A549 (cell line): ENCODE results near the gene LEMD1. TPM values are rescaled to one million over a fixed set of nuclear protein-coding genes. Genes with fewer than 3 reads are reported as not detected.

Experiments used
- ATAC-seq, 2 experiments: fragments of 200-7000 bp in 1 of 2; fragments of >200 bp in 1 of 2; cut with Nextera tagmentation in 1 of 2; cut with Tn5 transposase in 1 of 2; 3 replicates each; pipeline versions ENCODE4 v1.8.0 to v1.9.1; 2018 to 2020; ENCODE audit warnings: mild to moderate bottlenecking in 1 of 2, moderate library complexity in 1 of 2
- CTCF ChIA-PET: fragments of 300-600 bp; sonication (Branson Sonifier 250); formaldehyde crosslinking; extraction: SDS; loops from one replicate; lab custom pipeline; 2021; ENCODE audit warnings: antibody characterized with exemption, inconsistent platforms; lab: Yijun Ruan, JAX
- POLR2A ChIA-PET: fragments of 350-600 bp; formaldehyde crosslinking; extraction: SDS; loops from one replicate; lab custom pipeline; 2021; ENCODE audit warnings: antibody characterized with exemption, inconsistent platforms; lab: Yijun Ruan, JAX
- DNase-seq, 2 experiments: peaks; one replicate each; pipeline versions ENCODE4 v3.0.0 to v3.0.0-alpha.2; 2011 to 2016; ENCODE audit warnings: low read depth in 1 of 2, low spot score in 1 of 2
- FAIRE-seq: peaks from 2 replicates; lab custom pipeline; 2011; peaks lifted over from hg19 to GRCh38; lab: Jason Lieb, UNC
- H3K27ac ChIP-seq, 2 experiments: fragments of >200 bp; sonication (Bioruptor Twin); formaldehyde crosslinking; 3 replicates each; pipeline ENCODE4 v1.5.1; 2016 to 2017
- H3K4me1 ChIP-seq: fragments of >200 bp; sonication (Bioruptor Twin); formaldehyde crosslinking; 3 replicates; pipeline ENCODE4 v1.6.1; 2016
- H3K4me2 ChIP-seq: fragments of >200 bp; sonication (Bioruptor Twin); formaldehyde crosslinking; 3 replicates; pipeline ENCODE4 v1.6.1; 2016
- H3K4me3 ChIP-seq: fragments of >200 bp; sonication (Bioruptor Twin); formaldehyde crosslinking; 3 replicates; pipeline ENCODE4 v1.5.1; 2016
- H3K9me3 ChIP-seq: fragments of >200 bp; sonication (Bioruptor Twin); formaldehyde crosslinking; 3 replicates; pipeline ENCODE4 v1.6.1; 2016
- BHLHE40 ChIP-seq: IDR thresholded peaks from 2 replicates; pipeline ENCODE4 v1.6.1; 2012; ENCODE audit warnings: low read depth, low read length, inconsistent platforms
- CEBPB ChIP-seq, 2 experiments: fragments of >200 bp in 1 of 2; sonication (Bioruptor Twin) in 1 of 2; formaldehyde crosslinking in 1 of 2; IDR thresholded peaks; 2 replicates each; pipeline ENCODE4 v1.6.1; 2012 to 2016
- EHF ChIP-seq: fragments of 250-450 bp; sonication (Bioruptor Pico); IDR thresholded peaks from 2 replicates; pipeline ENCODE4 v1.5.0; 2020; ENCODE audit warnings: mild to moderate bottlenecking
- EHMT2 ChIP-seq: fragments of 200-600 bp; sonication (generic); IDR thresholded peaks from 2 replicates; pipeline ENCODE4 v1.6.1; 2016; ENCODE audit warnings: antibody characterized with exemption, low read depth, mild to moderate bottlenecking, moderate library complexity
- EP300 ChIP-seq, 2 experiments: fragments of >200 bp; sonication (Bioruptor Twin); formaldehyde crosslinking; IDR thresholded peaks; 2 replicates in 1 of 2; 3 replicates in 1 of 2; pipeline ENCODE4 v1.6.1; 2016 to 2017
- FOSB ChIP-seq: fragments of 250-450 bp; sonication (Bioruptor Pico); IDR thresholded peaks from 2 replicates; pipeline ENCODE4 v1.5.0; 2020; ENCODE audit warnings: mild to moderate bottlenecking, moderate library complexity
- GATA3 ChIP-seq: IDR thresholded peaks from 2 replicates; pipeline ENCODE4 v1.6.1; 2012; ENCODE audit warnings: borderline replicate concordance
- HOXB13 ChIP-seq: fragments of 250-450 bp; sonication (Bioruptor Pico); IDR thresholded peaks from 2 replicates; pipeline ENCODE4 v1.5.0; 2020; ENCODE audit warnings: low read depth, mild to moderate bottlenecking, moderate library complexity
- HOXB5 ChIP-seq: fragments of 250-450 bp; sonication (Bioruptor Pico); IDR thresholded peaks from 2 replicates; pipeline ENCODE4 v1.5.0; 2020; ENCODE audit warnings: mild to moderate bottlenecking, moderate library complexity
- JUN ChIP-seq, 2 experiments: fragments of >200 bp; sonication (Bioruptor Twin); formaldehyde crosslinking; IDR thresholded peaks; 2 replicates in 1 of 2; 3 replicates in 1 of 2; pipeline ENCODE4 v1.6.1; 2016 to 2017
- MAFK ChIP-seq: fragments of 450-650 bp; IDR thresholded peaks from 2 replicates; pipeline ENCODE4 v1.6.1; 2014; ENCODE audit not compliant: partially characterized antibody
- NPAS2 ChIP-seq: fragments of 250-450 bp; sonication (Bioruptor Pico); IDR thresholded peaks from 2 replicates; pipeline ENCODE4 v1.8.0; 2022; ENCODE audit warnings: mild to moderate bottlenecking, moderate library complexity, borderline replicate concordance
- NR3C1 ChIP-seq: fragments of >200 bp; sonication (Bioruptor Twin); formaldehyde crosslinking; IDR thresholded peaks from 3 replicates; pipeline ENCODE4 v1.6.1; 2017
- PHF8 ChIP-seq: fragments of 200-600 bp; sonication (generic); IDR thresholded peaks from 2 replicates; pipeline ENCODE4 v1.6.1; 2016; ENCODE audit warnings: low read depth, mild to moderate bottlenecking, antibody characterized with exemption, moderate library complexity, borderline replicate concordance
- POLR2AphosphoS2 ChIP-seq: conservative IDR thresholded peaks from 2 replicates; pipeline ENCODE4 v1.6.1; 2012; ENCODE audit warnings: low read length, improper control_type of control experiment, inconsistent platforms
- RAD21 ChIP-seq, 2 experiments: fragments of >200 bp in 1 of 2; sonication (Bioruptor Twin) in 1 of 2; formaldehyde crosslinking in 1 of 2; IDR thresholded peaks in 1 of 2; conservative IDR thresholded peaks in 1 of 2; 2 replicates in 1 of 2; 3 replicates in 1 of 2; pipeline ENCODE4 v1.6.1; 2012 to 2018; ENCODE audit warnings: inconsistent platforms in 1 of 2
- RARB ChIP-seq: fragments of 250-450 bp; sonication (Bioruptor Pico); IDR thresholded peaks from 2 replicates; pipeline ENCODE4 v1.8.0; 2021; ENCODE audit warnings: mild to moderate bottlenecking, moderate library complexity
- RFX5 ChIP-seq: fragments of 450-650 bp; IDR thresholded peaks from 2 replicates; pipeline ENCODE4 v1.7.1; 2014; ENCODE audit warnings: antibody characterized with exemption, mild to moderate bottlenecking, moderate library complexity
- ZNF302 ChIP-seq: fragments of 250-450 bp; sonication (Bioruptor Pico); IDR thresholded peaks from 2 replicates; pipeline ENCODE4 v1.9.0; 2021; ENCODE audit warnings: inconsistent platforms, mild to moderate bottlenecking, moderate library complexity
- WGBS: methylation state at CpG from one replicate; pipeline ENCODE4 v1.1.6; 2017; ENCODE audit errors: missing lambda C conversion rate; 5-methylcytosine and 5-hydroxymethylcytosine counted together
- polyA plus RNA-seq, 4 experiments: library from polyadenylated mRNA; depleted of rRNA in 3 of 4; stranded (reverse); fragments of >200 nt; fragmentation: RNase III in 1 of 4; extraction: RNeasy Plus Mini Kit Qiagen cat#74134 plus additional on column Dnase treatment in 1 of 4; gene quantifications; 2 replicates in 3 of 4; 3 replicates in 1 of 4; pipeline ENCODE4 v1.2.3, GENCODE V29; 2011 to 2017
- TF ChIP-seq, protein P1 (sequence below): fragments of >200 bp; sonication (Bioruptor Twin); formaldehyde crosslinking; IDR thresholded peaks from 3 replicates; pipeline ENCODE4 v1.5.1; 2016
- TF ChIP-seq, protein P2 (sequence below): fragments of 200-600 bp; sonication (generic); IDR thresholded peaks from 2 replicates; pipeline ENCODE4 v1.6.1; 2016; ENCODE audit warnings: antibody characterized with exemption, mild to moderate bottlenecking, moderate library complexity

The LEMD1 gene
- polyA plus RNA-seq, 2 of the 4 experiments (the other 2 are of a cell fraction) = 0.14 to 0.18 TPM

DNA sequence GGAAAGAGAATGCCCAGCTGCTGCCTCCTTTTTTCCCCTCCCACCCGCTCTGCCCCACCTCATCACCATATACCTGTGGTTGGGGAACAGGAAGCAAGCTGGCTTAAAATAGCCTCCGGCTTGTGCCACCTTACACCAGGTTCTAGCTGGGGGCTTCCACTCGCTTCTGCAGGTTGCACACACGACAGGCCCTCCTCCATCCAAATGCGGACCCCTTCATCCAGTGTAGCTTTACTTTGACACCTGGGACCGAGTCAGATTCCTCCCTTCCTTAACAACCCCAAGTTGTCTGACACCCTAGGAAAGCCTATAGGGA lies 19.4 kb upstream of the LEMD1 start:
- H3K4me1 ChIP-seq = peaks cover 16% of the 10 kb centered on the region
- H3K4me3 ChIP-seq = no peak overlapping the region
- POLR2A ChIA-PET = no interaction called here
- no peak for DNase-seq
- peak overlapping the region in 1 of 2 experiments; percentile 24; a peak in 1 of 6 replicates for H3K27ac ChIP-seq
- no peak for FAIRE-seq
- H3K4me2 ChIP-seq = peak overlapping the region; percentile 19; the same call in 1 of the 3 replicates
- CTCF ChIA-PET = interaction anchor here (0.7 to 12.8 kb wide), 15 partner anchors 11 to 105 kb away, joined by 3 to 146 read pairs (median 3); partner anchors contain the start of gene BLACAT1
- no peak for ATAC-seq
- no peak for TF ChIP-seq RFX5
- TF ChIP-seq NR3C1 = no peak
- TF ChIP-seq MAFK = no peak
- TF ChIP-seq CEBPB (IDR thresholded peaks at IDR 0.05) = no peak
- no peak for TF ChIP-seq HOXB5 (CRISPR knock-in tag)
- TF ChIP-seq EHF (CRISPR knock-in tag) = no peak
- TF ChIP-seq RARB = no peak
- TF ChIP-seq POLR2AphosphoS2 = no peak
- no peak for TF ChIP-seq ZNF302 (CRISPR knock-in tag)
- no peaks in the 10 kb centered on the region for H3K9me3 ChIP-seq
- WGBS = 87% methylated on average over 6 of the region's 6 CpGs

DNA sequence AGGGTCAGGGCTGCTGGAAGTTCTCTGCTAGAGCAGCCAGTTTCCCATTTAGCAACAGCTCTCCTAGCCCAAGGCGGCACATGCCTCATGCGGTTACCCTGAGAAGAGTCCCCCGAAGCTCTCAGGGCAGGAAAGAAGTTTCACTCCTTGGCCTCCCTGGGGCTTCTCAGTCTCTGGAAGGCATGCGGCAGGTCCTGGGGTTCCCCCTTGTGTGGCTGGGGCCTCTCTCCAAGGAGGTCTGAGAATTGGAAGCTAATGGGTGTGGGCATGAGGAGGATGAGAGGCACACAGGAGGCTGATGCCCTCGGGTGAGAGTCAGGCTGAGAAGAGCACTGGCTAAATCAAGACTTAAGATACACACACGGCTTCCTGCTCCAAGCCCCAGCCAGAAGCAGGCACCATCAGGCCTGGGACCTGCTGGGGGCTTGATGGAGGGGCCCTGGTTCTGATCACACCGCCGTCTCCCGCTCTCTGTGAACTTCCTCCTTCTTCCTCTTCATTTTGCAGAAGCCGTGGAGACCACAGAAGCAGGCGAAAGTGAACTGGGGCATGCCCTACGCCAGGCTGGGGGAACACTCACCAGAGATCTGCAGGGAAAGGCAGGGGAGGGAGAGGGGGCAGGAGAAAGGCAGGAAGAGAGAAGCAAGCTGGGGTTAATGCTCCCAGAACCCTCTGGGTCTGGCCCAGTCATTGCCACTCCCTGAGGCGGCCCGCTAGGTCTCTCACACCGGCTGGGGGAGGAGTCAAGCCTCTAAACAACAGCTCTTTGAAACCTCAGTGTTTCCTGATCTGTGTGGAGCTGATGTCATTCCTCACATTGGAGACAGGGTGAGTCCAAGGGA lies 18.8 kb upstream of the LEMD1 start:
- no peak for FAIRE-seq
- WGBS = 71% methylated on average over 14 of the region's 15 CpGs
- peaks cover 16% of the 10 kb centered on the region for H3K4me1 ChIP-seq
- TF ChIP-seq POLR2AphosphoS2 = no peak
- TF ChIP-seq, all 56 proteins: peak for 0
- ATAC-seq (peak; percentile 31 to 50; a peak in 5 of 6 replicates), DNase-seq (peak in 1 of 2 experiments; percentile 53)
- POLR2A ChIA-PET = no interaction called here
- H3K27ac ChIP-seq = peak overlapping the region in 1 of 2 experiments; percentile 24; a peak in 2 of 6 replicates
- H3K9me3 ChIP-seq = no peaks in the 10 kb centered on the region
- peak overlapping the region; percentile 19; the same call in 1 of the 3 replicates for H3K4me2 ChIP-seq
- CTCF ChIA-PET = interaction anchor here (0.7 to 12.8 kb wide), 14 partner anchors 10 to 168 kb away, joined by 3 to 146 read pairs (median 4); partner anchors contain the start of gene BLACAT1
- no peak overlapping the region for H3K4me3 ChIP-seq

DNA sequence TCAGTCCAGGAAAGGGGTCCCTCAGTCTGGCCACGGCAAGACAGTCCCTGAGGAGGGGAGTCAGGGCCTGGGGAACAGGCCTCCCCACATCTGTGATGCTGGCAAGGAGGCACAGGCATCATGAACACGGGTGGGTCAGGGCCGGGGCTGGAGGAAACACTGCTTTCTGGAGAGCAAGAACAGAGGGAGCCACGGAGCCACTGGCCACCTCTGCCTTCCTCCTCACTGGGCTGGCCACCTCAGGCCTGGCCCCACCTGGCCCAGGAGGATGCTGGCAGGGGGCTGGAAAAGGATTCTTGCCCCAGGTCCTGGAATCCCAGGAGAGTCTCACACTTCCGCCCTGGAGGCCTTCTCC lies 18.2 kb upstream of the LEMD1 start:
- 69% methylated on average over 3 of the region's 5 CpGs for WGBS
- ATAC-seq (no peak), FAIRE-seq (no peak), DNase-seq (no peak)
- TF ChIP-seq PHF8 (no peak), HOXB13 (CRISPR knock-in tag) (no peak), GATA3 (no peak), EHMT2 (no peak), JUN (IDR thresholded peaks at IDR 0.05) (no peak), BHLHE40 (no peak), FOSB (CRISPR knock-in tag) (no peak), NPAS2 (no peak), EP300 (IDR thresholded peaks at IDR 0.05) (no peak), RAD21 (conservative IDR thresholded peaks at IDR 0.05 in 1 of 2, IDR thresholded peaks at IDR 0.05 in 1 of 2) (no peak), RARB (no peak)
- TF ChIP-seq, protein P1, sequence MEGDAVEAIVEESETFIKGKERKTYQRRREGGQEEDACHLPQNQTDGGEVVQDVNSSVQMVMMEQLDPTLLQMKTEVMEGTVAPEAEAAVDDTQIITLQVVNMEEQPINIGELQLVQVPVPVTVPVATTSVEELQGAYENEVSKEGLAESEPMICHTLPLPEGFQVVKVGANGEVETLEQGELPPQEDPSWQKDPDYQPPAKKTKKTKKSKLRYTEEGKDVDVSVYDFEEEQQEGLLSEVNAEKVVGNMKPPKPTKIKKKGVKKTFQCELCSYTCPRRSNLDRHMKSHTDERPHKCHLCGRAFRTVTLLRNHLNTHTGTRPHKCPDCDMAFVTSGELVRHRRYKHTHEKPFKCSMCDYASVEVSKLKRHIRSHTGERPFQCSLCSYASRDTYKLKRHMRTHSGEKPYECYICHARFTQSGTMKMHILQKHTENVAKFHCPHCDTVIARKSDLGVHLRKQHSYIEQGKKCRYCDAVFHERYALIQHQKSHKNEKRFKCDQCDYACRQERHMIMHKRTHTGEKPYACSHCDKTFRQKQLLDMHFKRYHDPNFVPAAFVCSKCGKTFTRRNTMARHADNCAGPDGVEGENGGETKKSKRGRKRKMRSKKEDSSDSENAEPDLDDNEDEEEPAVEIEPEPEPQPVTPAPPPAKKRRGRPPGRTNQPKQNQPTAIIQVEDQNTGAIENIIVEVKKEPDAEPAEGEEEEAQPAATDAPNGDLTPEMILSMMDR = no peak
- TF ChIP-seq, protein P2, sequence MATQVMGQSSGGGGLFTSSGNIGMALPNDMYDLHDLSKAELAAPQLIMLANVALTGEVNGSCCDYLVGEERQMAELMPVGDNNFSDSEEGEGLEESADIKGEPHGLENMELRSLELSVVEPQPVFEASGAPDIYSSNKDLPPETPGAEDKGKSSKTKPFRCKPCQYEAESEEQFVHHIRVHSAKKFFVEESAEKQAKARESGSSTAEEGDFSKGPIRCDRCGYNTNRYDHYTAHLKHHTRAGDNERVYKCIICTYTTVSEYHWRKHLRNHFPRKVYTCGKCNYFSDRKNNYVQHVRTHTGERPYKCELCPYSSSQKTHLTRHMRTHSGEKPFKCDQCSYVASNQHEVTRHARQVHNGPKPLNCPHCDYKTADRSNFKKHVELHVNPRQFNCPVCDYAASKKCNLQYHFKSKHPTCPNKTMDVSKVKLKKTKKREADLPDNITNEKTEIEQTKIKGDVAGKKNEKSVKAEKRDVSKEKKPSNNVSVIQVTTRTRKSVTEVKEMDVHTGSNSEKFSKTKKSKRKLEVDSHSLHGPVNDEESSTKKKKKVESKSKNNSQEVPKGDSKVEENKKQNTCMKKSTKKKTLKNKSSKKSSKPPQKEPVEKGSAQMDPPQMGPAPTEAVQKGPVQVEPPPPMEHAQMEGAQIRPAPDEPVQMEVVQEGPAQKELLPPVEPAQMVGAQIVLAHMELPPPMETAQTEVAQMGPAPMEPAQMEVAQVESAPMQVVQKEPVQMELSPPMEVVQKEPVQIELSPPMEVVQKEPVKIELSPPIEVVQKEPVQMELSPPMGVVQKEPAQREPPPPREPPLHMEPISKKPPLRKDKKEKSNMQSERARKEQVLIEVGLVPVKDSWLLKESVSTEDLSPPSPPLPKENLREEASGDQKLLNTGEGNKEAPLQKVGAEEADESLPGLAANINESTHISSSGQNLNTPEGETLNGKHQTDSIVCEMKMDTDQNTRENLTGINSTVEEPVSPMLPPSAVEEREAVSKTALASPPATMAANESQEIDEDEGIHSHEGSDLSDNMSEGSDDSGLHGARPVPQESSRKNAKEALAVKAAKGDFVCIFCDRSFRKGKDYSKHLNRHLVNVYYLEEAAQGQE = no peak
- no peaks in the 10 kb centered on the region for H3K9me3 ChIP-seq
- peaks cover 16% of the 10 kb centered on the region for H3K4me1 ChIP-seq
- POLR2A ChIA-PET = no interaction called here
- H3K27ac ChIP-seq = no peak overlapping the region
- H3K4me2 ChIP-seq = no peak overlapping the region
- H3K4me3 ChIP-seq = no peak overlapping the region
- CTCF ChIA-PET = interaction anchor here (1.1 to 12.8 kb wide), 13 partner anchors 8 to 167 kb away, joined by 3 to 146 read pairs (median 9); no protein-coding TSS in a partner anchor
